ENCODE results near the gene ALG9.

Gene ALG9

DNA sequence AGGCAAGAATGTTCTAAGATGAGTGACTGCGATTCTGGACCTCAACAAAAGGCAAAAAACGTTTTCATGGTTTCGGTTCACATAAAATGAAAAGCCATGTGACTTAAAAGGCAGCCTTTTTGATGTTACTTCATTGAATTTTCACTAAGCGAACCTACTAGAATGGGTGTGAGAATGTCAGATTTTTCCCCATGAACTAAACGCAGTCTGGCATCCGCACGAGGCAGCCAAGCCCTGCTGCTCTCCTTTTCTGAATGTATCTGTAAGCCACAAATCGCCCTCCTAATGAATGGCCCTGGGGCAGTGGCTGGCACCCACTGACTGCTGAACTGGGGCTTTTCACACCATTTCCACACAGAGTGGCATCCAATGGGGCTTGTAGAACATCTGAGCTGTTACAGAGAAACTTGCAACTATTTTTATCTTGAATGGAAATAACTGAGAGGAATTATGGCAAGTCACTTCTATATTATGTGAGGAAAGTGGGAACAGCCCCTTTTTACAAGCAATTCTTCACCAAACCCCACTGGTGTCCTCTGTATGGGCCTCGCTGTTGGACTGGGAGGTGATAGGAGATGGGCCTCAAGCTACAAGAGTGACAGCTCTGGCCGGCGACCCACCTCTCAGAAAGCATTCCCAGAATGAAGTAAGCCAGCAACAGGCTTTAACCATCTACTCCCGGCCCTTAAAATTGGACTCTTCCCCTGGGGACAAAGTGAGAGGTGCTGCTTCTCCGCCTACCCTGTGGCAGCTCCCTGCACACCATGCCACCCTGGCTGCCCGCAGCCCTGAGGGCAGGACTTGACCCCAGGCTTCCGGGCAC lies 134.5 kb downstream of the ALG9 start:
- Mint-ChIP-seq H3K36me3 (ENCODE audit: low read depth) (peaks cover 29% of the 10 kb centered on the region), H3K27ac (no peak overlapping the region), H3K9me3 (no peaks in the 10 kb centered on the region), H3K27me3 (no peaks in the 10 kb centered on the region), H3K4me3 (no peak overlapping the region), H3K4me1 (peaks cover 1% of the 10 kb centered on the region)
- ATAC-seq (no peak), DNase-seq (no peak)

Data from activated naive CD8-positive, alpha-beta T cell treated with anti-CD3 and anti-CD28 coated beads, Interleukin-2, amount 50 U/mL, for 24 hours (primary cell).